Adrenal gland (tissue), 5 donors: Measurements from ENCODE around the gene ZFYVE1.

Experiments used
- CTCF ChIP-seq, 6 experiments: fragments of 450-650 bp in 4 of 6; fragments of 200-600 bp in 2 of 6; sonication (generic) in 1 of 6; IDR thresholded peaks; 1 replicate in 5 of 6; 2 replicates in 1 of 6; pipeline versions ENCODE4 v1.5.1 to v1.8.0; 2016 to 2021; ENCODE audit warnings: antibody characterized with exemption in 6 of 6, mild to moderate bottlenecking in 2 of 6, moderate library complexity in 1 of 6
- POLR2A ChIP-seq, 2 donors: fragments of 450-650 bp; IDR thresholded peaks; one replicate each; pipeline ENCODE4 v1.6.1; 2017; ENCODE audit warnings: antibody characterized with exemption in 2 of 2, mild to moderate bottlenecking in 2 of 2, moderate library complexity in 1 of 2
- donor health status: DM: no; HTN: no; CAD: no.

DNA sequence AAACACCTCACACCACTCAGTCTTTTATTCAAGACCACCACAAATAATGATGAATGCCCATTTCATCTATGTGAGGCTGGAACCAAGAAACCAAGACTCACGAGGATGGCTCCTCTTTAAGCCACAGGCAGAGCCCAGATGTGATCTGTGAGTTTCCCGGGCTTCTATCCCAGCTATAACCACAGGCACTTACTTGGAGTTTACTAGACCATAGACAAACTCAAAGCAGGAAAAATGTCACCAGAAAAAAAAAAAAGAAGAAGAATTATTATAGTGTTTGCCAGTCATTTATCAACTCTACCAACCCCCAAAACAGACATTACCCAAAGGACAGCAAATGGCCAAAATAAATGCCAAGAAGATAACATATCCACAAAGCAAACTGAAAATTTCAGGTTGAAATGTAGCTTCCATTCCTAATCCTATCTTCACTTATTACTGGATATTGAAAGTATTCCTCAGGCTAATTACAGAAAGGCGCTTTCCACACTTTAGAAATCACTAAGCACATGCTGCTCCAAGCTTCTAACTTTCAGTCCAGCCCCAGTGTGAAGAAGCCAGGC, 44.7 kb downstream of the ZFYVE1 start:
- no peak for TF ChIP-seq POLR2A (IDR thresholded peaks at IDR 0.05)
- TF ChIP-seq CTCF (IDR thresholded peaks at IDR 0.05): no peak
